Mononuclear cell (primary cell): Measurements from ENCODE around the gene LRCH1. TPM values are rescaled to one million over a fixed set of nuclear protein-coding genes. Genes with fewer than 3 reads are reported as not detected.

ENCODE experiments used
- H3K27me3 ChIP-seq: 2 replicates; pipeline ENCODE4 v1.6.0; 2011; ENCODE audit warnings: low read length, control low read depth; ENCODE audit not compliant: insufficient read depth
- H3K4me1 ChIP-seq: 2 replicates; pipeline ENCODE4 v1.5.1; 2011; ENCODE audit warnings: mild to moderate bottlenecking, low read length, control low read depth; ENCODE audit not compliant: insufficient read depth
- H3K4me3 ChIP-seq: 2 replicates; pipeline ENCODE4 v1.5.1; 2011; ENCODE audit warnings: mild to moderate bottlenecking, low read length, moderate library complexity
- H3K9me3 ChIP-seq: 2 replicates; pipeline ENCODE4 v1.5.1; 2011; ENCODE audit warnings: low read depth, mild to moderate bottlenecking, control low read depth, low read length
- total RNA-seq: library from RNA; depleted of rRNA; stranded (reverse); fragments of >200 nt; gene quantifications from one replicate; pipeline ENCODE4 v1.2.3, GENCODE V29; 2012

LRCH1 gene
- total RNA-seq, 1 donor = 9.8 TPM

DNA sequence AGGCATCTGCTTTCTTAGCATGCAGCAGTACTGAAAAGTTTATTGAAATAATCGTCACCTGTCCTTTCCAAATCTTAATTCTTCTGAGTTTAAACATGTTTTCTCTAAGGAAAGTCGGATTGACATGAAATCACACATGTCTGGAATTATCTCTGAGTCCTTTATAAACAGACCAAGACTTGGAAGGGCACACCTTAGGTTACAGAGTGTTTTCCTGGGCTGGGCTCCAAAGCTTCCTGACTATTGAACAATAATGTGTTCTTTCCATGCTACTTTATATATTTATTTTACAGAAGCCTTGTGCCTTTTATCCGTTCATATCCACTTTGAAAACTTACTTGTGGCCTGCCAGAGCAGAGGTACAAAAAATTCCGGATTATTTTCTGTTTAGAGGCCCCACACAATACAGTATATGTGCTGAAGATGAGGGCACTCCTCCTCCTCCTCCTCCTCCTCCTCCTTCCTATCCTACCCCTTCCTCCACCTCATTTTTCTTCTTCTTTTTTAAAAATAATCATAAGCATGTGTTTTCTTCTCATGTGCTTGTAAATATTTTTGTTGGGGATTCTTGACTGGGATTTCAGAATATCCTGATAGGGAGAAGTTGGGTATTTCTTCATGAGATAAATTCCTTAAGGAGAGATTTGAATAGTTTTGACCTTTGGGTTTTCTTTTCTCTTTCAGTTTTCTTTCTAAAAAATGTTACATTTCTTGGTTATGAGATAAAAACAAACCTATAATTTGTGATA is 52.3 kb downstream of the LRCH1 start:
- no peaks in the 10 kb centered on the region for H3K27me3 ChIP-seq
- no peak overlapping the region for H3K4me3 ChIP-seq
- peaks cover 70% of the 10 kb centered on the region for H3K4me1 ChIP-seq
- no peaks in the 10 kb centered on the region for H3K9me3 ChIP-seq

DNA sequence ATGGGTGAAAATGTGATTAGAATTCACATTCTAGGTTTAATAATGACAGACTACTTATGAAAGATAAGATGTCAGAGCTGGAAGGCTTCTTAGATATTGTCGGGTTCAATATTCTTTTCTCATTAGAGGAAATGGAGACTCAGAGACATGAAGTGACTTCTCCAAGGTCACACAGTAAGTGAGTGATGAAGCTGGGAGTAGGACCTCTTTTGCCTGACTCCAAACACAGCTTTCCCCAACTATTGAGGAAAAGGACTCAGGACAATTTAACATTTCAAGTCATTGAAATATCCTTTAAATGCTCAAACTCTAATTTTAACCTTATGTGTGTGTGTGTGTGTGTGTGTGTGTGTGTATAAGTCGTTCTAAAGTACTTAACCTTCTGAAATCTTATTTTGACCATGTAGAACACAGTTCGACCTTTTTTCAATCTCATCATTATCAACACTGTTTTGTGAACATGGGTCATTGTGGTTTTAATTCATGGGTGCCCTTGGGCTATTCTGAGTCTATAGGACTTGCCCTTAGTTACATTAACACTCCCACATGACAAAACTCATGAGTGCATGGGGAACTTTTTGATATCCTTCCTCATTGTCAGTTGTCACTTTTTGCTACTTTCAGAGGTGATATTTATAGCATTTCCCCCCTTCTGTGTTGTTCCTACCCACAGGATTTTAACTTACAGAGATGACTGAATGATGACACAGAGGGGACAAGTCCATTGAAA is 53.0 kb downstream of the LRCH1 start:
- no peaks in the 10 kb centered on the region for H3K27me3 ChIP-seq
- no peaks in the 10 kb centered on the region for H3K9me3 ChIP-seq
- H3K4me3 ChIP-seq = no peak overlapping the region
- peaks cover 66% of the 10 kb centered on the region for H3K4me1 ChIP-seq

DNA sequence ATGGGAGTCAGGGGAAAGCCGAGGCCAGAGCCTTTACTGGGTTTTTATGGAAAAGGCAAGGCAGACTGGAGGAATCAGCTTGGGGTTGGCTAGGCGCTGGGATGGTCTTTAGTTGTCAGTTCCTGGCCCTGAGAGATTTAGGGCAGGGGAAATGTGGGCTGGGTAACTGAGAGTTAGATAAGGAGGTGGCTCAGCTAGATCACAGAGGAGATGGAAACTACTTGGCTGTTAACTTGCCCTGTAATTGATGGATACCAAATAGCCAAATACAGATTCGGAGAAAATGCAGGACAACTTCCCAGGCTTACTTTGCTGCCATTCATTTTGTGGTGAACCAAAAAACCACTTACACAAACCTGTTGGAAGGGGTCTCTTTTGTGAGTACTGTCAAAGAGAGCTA is 54.0 kb downstream of the LRCH1 start:
- Histone ChIP-seq H3K4me3 (no peak overlapping the region), H3K27me3 (no peaks in the 10 kb centered on the region), H3K9me3 (no peaks in the 10 kb centered on the region), H3K4me1 (peaks cover 61% of the 10 kb centered on the region)

DNA sequence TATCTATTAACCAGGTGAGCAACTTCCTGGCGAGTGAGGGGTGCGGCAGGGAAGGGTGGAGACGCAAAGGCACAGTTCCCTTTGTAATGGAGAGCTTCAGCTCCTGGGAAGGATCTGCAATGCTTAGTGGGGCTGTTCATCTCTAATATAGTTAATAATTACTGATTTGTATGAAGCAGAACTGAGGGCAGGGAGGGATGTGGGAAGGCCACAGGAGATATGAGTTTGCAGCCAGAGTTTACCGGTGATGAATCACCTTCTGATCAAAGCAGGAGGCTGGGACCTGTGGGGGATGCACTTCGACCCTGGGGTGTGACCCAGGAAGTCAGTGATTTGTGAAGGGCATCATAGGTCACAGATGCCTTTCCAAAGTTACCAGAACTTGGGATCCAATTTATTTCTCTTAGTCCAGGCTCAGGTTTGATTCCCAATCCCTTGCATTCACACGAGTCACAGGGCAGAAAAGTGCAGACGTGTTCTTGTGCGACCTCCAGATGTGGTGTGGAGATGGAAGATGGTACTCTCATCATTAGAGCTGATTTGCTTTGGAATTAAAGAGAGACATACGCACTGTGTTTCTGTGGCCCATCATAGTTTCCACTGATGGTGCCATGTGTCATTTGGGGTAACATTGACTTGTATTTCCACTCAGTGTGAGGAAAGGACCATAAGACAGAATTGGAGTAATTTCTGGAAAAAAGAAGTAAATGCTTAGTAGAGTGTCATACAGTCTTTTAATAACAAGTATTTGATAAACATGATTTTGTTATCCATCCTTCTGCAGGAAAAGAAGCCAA is 55.0 kb downstream of the LRCH1 start:
- H3K9me3 ChIP-seq = no peaks in the 10 kb centered on the region
- H3K4me3 ChIP-seq = no peak overlapping the region
- H3K4me1 ChIP-seq = peaks cover 51% of the 10 kb centered on the region
- no peaks in the 10 kb centered on the region for H3K27me3 ChIP-seq

DNA sequence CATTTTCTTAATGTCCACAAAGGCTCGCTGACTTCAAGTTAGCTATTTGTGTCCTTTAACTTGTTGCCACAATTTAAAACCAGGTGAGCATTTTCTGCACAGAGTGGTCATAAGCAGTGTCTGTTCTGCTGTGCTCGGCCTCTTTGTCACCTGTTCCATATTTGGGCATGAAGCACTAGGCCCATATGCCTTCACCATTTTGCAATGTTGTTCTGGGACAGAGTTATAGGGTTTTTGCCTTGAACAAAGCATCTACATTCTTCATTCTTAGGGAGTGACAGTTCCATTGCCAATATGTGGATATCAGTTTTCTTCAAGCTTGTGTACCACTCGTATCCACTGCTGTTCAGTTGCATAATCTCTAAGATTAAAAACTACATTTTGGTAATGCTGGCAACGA is 56.1 kb downstream of the LRCH1 start:
- Histone ChIP-seq H3K4me1 (peaks cover 47% of the 10 kb centered on the region), H3K9me3 (no peaks in the 10 kb centered on the region), H3K4me3 (no peak overlapping the region), H3K27me3 (no peaks in the 10 kb centered on the region)

DNA sequence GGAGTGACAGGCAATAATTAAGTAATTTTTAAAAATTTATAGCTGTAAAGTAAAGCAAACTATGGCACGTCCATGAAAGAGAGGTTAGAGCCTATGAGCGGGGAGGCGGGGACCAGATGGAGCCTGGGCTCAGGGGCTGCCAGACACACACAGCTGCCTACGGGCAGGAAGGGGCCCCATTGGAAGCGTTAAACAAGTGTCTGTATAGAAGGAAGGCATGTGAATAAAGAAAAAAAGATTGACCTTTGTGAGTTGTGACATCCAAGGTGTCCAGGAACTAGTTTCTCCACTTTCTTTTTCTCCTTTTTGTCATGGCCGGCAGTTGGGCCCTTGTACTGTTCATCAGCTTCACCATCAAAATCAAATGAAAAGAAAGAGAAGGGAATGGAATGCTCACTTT is 56.8 kb downstream of the LRCH1 start:
- Histone ChIP-seq H3K4me3 (no peak overlapping the region), H3K27me3 (no peaks in the 10 kb centered on the region), H3K9me3 (no peaks in the 10 kb centered on the region), H3K4me1 (peaks cover 47% of the 10 kb centered on the region)

DNA sequence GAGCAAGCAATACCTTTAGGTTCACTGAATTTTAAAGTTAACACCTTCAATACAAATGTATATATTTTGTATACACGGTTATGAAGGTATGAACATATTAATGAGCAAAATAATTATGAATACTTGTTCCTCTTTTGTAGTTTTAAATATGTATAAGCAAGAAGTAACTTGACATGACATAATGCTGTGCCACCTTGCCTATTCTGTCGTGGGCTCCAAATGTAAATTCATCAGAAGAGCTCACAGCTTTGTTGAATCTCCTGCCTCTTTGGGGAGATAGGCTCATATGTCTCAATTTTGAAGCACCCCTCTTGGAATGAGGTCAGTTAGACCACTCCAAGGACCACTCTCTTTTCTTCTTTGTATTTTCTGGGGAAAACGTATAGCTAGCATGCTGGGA is 59.3 kb downstream of the LRCH1 start:
- H3K27me3 ChIP-seq = no peaks in the 10 kb centered on the region
- H3K4me3 ChIP-seq = no peak overlapping the region
- peaks cover 22% of the 10 kb centered on the region for H3K4me1 ChIP-seq
- no peaks in the 10 kb centered on the region for H3K9me3 ChIP-seq

DNA sequence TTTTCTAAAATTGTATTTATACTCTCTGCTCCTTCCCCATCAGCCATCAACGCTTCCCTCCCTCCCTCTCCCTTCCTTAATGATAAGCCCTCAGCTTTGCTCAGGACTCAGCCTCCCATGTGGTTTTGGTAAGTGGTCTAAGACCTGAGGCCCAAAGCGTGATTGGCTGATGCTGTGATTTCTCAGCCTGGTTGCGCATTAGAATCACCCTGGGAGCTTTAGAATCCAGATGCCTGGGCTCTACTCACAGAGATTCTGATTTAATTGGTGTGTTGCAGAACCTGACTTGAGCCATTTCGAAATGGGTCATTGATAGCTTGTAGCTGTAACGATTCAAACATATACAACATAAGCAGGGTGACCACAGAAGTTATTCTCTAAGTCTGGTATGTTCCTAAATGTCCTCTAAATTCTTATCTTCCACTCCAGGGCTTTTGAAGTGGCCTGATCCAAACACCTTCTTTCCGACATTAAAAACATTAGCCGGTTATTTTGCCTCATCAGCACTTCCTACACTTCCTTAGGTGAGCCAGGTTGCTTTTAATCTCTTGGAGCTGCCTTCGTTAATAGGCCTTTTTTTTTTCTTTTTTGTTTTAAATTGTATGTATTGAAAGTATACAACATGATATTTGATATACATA is 60.6 kb downstream of the LRCH1 start:
- Histone ChIP-seq H3K4me3 (no peak overlapping the region), H3K9me3 (no peaks in the 10 kb centered on the region), H3K27me3 (no peaks in the 10 kb centered on the region), H3K4me1 (peaks cover 13% of the 10 kb centered on the region)

DNA sequence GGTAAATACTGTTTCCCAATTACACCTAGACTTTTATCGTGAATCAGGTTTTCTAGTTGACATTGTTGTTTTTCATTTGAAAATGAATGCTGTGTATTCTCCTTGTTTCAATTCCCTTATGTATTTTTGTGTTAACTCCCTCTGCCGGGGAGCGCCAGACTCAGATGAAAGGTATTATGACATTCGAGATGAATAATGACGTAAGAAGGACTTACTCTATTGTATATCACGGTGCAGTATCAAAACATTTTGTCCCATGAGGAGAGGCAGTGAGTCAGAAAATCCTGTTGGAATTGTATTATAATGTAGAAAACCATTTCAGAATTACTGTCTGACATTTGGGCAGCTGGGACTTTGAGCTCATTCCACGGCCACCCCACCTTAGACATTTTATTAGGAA is 61.6 kb downstream of the LRCH1 start:
- peaks cover 19% of the 10 kb centered on the region for H3K4me1 ChIP-seq
- H3K27me3 ChIP-seq = no peaks in the 10 kb centered on the region

DNA sequence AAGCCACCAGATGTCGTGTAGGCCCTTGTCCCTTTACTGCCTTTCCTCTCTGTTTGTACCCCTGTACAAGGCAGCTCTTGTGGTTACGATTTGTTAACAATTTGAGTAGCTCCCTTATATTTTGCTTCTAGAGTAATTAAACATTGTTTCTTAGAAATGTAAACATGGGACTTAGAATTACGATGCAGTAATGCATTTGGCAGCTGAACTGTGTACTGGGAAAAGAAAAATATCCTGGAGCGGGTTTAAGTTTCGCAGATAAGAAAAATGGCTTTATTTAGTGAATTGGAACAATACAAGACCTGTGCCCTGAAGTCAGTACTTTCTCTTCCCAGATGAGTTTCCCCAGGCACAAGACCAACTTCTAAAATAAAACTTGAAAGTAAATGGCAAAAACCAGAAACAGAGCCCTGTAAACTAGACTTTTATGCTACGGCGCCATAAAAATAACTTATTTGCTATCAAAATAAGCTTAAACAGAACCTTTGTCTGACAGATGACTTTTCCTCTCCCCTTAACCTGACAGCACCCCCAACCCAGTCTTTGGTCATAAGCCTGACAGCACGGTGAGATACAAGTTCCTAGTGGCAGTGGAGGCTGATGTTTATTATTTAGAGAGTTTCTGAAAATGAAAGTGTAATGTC is 63.0 kb downstream of the LRCH1 start:
- Histone ChIP-seq H3K4me1 (peaks cover 21% of the 10 kb centered on the region), H3K27me3 (no peaks in the 10 kb centered on the region), H3K4me3 (no peak overlapping the region), H3K9me3 (no peaks in the 10 kb centered on the region)

More for the DNA sequence above, 61.6 kb downstream of the LRCH1 start:
- Histone ChIP-seq H3K9me3 (no peaks in the 10 kb centered on the region), H3K4me3 (no peak overlapping the region)

DNA sequence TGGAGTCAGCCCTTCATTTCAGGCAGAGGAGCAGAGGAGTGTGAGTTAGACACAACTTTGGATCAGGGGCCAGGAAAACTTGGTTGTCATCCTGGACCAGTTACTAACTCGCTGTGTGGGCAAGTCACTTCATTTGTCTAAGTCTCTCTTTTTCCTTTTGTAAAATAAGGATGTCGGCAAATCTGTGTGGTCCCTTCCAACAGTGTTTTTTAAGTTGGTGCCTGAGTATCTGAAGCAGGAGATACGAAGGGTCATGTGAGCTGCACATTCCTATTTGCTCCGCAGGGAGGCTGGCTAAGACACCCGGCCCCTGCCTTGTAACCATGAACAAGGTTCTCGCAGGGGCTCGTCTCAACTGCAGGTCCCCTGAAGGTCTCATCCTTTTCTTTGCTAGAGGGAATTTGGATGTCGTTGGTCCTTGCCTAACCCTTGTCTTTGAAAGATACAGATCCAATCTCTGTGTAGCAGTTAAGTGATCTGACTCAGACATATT is 64.3 kb downstream of the LRCH1 start:
- no peaks in the 10 kb centered on the region for H3K9me3 ChIP-seq
- no peaks in the 10 kb centered on the region for H3K27me3 ChIP-seq
- no peak overlapping the region for H3K4me3 ChIP-seq
- peaks cover 19% of the 10 kb centered on the region for H3K4me1 ChIP-seq

DNA sequence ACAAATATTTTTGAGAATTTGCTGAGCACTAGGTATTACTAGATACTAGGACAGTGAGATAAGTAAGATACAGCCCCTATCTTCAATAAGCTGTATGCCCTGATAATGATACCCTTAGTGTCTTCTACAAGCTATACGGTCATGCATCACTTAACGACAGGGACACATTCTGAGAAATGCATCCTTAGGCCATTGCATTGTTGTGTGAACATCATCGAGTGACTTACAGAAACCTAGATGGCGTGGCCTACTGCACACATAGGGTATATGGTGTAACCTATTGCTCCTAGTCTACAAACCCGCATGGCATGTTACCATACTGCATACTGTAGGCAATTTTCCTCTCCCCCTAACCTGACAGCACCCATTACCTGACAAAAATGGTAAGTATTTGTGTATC is 64.9 kb downstream of the LRCH1 start:
- Histone ChIP-seq H3K4me1 (peaks cover 21% of the 10 kb centered on the region), H3K27me3 (no peaks in the 10 kb centered on the region), H3K4me3 (no peak overlapping the region), H3K9me3 (no peaks in the 10 kb centered on the region)

DNA sequence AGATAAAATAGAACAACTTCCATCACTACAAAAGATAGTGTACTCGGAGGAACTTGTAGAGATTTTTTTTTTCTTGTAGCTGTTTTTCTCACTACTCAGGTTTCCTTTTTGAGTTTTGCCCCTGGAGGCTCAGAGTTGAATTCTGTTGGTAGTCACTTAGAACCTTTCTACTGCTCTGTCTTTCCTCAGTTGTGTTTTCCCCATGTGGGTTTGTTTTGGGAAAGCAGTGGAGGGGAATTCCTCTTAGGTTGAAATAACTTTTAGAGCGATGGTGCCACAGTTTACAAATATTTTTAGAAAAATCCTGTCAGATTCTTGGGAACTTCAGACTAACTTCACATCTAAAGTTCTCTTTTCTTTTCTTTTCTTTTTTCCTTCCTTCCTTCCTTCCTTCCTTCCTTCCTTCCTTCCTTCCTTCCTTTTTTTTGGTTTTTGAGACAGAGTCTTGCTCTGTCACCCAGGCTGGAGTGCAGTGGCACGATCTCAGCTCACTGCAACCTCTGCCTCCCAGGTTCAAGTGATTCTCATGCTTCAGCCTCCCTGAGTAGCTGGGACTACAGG is 65.8 kb downstream of the LRCH1 start:
- Histone ChIP-seq H3K4me1 (peaks cover 22% of the 10 kb centered on the region), H3K4me3 (no peak overlapping the region), H3K27me3 (no peaks in the 10 kb centered on the region), H3K9me3 (no peaks in the 10 kb centered on the region)

DNA sequence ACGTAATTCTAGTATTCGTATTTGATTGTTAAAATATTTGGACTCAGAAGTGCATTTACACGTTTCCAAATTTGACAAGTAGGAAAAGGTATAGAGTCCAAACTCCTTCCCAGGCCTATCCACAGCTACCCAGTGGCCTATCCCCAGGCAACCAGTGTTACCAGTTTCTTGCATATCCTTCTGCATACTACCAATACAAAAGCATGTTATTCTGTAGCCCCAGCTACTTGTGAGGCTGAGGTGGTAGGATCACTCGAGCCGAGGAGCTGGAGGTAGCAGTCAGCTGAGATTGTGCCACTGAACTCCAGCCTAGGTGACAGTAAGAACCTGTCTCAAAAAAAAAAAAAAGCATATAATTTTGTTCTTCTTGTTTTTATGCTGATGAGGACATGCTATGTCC is 67.1 kb downstream of the LRCH1 start:
- no peaks in the 10 kb centered on the region for H3K9me3 ChIP-seq
- peaks cover 25% of the 10 kb centered on the region for H3K4me1 ChIP-seq
- H3K4me3 ChIP-seq = no peak overlapping the region
- H3K27me3 ChIP-seq = no peaks in the 10 kb centered on the region
